HT-29 (cell line): ENCODE results near the gene COX7A2L. TPM values are rescaled to one million over a fixed set of nuclear protein-coding genes. Genes with fewer than 3 reads are reported as not detected.
"Not testable (repeated sequence)": the region's sequence is repeated elsewhere in the genome, so short reads cannot be mapped to it uniquely, and the experiment has no call there.

Source experiments
- DNase-seq: peaks from one replicate; pipeline ENCODE4 v3.0.0-alpha.2; 2015; ENCODE audit warnings: low spot score
- total RNA-seq: library from RNA; depleted of rRNA; stranded (reverse); fragments of >200 nt; shearing (Covaris generic); gene quantifications from 2 replicates; pipeline ENCODE4 v1.2.3, GENCODE V29; 2014

The COX7A2L gene
- total RNA-seq, 1 experiment from 2014 or later, result 89.7 TPM

DNA sequence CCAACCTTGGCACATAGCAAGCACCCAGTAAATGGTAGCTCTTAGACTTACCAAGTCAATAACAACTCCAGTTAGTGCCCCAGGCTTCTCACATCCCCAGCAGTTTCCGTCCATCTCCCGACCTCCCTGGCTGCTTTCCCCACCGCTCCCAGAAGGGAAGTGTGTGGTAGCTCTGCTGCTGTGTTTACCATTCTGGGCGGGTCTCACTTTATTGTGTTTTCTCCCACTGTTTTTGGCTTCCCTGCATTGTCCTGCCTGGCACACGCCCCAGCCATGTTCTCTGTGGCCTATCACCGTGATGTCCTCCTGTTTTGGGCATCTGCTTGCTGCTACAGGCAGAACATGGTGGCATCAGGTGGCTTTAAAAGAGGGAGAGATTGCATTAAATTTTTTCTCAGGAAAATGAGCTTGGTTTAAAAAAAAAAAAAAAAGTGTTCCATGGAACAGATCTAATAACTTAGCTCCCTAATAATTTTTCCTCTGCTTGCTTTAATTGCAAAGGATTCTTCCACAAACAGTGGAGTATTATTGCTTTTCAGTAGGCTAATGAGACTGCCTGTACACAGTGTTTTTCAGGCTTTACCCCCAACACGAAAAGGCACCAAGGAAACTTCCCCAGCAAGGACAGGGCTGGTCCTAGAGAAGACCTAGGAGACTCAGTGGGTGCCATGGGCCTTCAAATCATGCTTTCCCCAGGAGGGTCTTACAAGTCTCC lies 8.0 kb upstream of the COX7A2L start:
- peak; percentile 42 for DNase-seq

DNA sequence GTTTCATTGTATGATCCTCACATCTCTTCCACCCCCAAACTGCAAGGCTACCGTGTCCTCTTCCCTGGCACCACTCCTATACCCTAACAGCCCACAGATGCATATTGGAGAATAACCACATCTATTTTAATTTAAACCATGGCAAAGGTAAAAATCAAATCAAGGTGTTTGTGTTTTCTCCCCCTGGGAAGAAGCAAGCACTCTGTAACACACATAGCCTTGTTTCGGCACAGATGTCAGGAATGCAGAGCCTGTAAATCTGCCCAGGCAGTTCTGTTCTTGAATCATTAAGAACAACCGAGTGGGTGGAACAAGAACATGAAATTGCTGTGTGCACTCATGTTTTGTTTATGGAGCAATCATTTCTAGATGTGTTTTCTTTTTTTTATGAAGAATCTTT lies 6.8 kb upstream of the COX7A2L start:
- no peak for DNase-seq

DNA sequence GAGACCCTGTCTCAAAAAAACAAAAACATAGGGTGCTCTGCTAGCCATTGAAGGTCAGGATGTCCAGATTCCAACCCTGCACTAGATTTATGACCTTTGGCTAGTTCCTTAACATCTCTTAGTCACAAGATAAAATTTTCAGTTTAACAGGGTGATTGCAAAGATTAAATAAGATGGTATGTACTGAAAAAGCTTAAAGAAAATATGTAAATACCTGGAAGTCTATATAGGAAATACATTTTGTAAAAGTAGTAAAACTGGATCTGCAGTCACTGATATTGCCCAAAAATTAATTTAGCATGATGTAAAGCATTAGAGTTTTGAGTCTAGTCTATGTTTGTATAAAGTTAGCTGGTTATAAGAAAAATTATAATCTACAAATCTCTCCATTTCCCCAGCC lies 5.4 kb upstream of the COX7A2L start:
- DNase-seq, result no peak

DNA sequence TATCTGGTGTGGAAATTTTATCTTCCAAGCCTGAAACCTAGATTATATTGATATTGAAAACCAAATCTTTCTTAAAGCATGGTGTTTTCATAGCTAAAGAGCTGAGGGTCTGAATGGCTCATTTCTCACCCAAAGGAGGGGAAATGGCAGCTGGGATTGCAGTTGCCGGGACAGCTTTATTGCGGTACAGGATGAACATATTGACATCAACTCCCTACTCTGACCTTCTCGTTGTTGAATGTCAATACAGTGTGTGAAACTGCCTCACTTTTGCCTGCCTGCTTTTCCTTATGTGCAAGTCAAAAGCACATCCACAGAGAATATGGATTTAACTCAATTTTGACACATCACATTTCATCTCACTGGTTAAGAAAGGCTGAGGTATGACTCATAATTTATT lies 3.6 kb upstream of the COX7A2L start:
- DNase-seq, result no peak

DNA sequence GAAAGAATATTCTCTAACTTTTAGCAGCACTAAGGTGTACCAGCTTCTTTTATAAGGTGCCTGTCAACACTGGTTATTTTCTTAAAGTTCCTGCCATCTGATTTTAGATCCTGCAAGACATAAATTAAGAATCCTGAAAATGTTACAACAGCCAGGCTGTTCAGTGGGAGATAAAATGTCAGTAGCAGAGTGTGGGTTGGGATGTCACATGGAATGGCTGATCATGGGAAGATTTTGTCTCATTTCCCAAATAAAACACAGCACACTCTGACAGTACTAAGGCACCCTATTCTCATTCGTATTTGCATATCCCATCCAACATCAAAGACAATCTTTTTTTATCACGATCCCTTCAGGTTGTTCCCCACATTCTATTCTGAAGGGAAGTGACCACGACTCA lies 2.4 kb upstream of the COX7A2L start:
- DNase-seq, result no peak

DNA sequence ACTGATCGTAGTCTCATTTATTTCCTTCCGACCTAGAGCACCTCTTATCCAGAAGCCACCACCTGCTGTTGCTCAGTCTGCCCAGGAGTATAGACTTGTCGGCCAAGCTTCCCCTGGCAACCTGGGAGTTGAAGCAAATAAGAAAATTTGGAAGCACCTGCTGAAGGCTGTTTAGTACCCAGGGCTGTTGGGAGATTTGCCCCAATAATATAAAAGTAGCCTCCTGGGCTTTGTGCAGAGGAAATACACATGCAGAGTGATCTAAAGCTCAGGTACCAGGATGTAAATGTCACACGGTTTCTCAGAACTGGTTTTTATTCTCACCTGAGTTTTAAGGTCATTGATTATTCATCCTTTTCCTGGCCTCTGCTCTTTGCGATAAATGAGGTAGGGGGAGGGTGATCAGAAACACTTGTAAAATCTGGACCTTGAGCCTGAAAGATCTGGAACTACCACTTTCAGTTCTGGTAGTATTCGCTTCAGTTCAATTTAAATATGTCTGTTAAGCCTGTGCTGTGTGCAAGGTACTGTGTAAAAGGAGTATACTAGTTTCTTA lies 789 bp upstream of the COX7A2L start:
- no peak for DNase-seq

DNA sequence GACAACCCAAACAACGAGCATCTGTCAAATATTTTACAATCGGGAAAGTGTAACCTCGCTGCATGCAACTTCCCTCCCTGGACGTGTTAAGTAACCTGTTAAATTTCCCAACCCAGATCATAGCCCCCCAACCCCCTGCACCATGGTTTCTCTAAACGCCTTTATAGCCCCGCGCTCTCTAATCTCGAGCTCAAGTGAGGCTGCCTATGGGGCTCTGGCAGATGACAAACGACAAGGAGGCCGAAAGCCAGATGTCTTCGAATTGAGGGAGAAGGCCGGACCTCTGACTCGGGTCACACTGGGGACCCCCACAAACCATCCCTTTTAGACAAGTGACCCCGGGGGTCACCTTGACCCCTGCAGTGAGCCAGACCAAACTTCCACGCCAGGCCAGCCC lies 526 bp downstream of the COX7A2L start:
- DNase-seq, result no peak

DNA sequence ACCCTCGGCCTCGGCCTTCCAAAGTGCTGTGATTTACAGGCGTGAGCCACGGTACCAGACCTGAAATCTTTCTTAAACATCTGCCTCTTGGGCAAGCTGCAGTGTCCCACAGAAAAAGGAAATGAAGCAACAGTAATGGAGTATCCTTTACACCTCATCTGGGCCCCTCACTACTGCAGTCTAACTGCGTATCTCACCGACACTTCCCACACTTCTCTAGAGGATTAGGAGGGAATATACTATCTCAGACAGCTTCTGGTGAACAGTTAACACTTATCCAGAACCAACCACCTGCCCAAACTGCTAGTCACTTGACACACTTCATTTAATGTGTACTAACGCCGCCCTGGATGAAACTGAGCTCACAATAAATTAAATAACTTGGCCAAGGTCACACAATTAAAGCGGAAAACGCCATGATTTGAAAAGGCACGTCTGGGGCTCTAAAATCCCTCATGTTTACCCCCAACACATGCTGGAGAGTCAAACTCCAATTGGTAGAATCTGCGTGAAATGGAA lies 993 bp downstream of the COX7A2L start:
- peak; percentile 32 for DNase-seq

DNA sequence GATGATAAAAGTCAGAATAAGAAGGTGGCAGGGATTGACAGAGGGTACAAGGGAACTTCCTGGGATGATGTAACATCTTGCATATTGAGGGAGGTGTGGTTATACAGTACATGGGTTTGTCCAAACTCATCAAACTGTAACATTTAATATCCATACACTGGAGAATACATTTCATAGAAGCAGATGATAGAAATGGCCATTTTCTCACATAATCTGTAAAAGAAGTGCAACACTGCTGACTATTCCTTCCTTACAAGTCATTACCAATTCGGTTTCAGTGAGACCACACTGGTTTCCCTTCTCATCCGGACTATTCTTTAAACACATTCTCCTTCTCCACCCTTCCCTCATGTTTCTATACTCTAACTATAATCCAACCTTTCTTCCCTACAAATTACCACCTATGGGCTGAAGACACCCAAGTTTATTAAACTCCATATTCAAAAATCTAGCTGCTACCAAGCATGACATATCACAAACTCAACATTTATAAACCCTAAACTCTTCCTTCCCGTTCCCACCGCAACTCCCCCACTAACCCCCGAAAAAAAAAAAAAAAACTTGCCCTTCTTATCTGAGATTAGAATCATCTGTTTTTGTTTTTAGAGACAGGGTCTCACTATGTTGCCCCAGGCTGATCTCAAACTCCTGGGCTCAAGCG lies 1.6 kb downstream of the COX7A2L start:
- no peak for DNase-seq

DNA sequence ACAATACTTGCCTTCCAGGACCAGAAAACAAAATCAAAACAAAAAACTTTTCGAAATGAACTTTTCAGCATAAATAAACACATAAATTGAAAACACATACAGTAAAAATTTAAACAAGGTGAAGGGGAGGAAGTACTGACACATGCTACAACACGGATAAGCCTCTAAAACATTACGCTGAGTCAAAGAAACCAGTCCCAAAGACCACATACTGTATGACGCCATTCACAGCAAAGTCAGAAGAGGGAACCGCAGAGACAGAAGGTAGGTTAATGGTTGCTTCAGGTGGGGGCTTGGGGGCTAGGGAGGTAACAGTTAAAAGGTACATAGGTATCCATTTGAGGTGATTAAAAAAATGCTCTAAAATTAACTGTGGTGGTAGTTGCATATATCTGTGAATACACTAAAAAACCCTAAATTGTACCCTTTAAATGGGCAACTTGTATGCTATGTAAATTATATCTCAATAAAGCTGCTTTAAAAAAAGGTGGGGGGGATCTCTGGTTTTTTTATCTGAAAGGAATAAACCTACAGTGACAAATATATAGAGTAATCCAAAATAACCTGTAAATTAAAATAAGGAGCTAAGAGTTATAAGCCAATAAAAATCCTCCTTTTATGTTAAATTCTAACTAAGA lies 7.1 kb downstream of the COX7A2L start:
- DNase-seq, result no peak

DNA sequence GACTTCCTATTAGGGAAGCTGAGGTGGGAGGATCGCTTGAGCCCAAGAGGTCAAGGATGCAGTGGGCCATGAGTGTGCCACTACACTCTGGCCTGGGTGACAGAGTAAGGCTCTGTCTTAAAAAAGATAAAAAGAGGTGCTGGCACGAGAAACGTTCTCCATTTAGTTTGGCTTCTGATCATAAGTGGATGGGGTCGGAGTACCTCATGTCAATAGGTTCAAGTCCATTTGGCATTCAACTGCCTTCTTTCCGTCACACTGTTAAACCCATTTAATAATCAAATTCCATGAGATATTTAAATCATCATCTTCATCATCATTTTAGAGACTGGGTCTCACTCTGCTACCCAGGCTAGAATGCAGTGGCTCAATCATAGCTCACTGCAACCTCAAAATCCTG lies 9.2 kb downstream of the COX7A2L start:
- DNase-seq, result no peak

DNA sequence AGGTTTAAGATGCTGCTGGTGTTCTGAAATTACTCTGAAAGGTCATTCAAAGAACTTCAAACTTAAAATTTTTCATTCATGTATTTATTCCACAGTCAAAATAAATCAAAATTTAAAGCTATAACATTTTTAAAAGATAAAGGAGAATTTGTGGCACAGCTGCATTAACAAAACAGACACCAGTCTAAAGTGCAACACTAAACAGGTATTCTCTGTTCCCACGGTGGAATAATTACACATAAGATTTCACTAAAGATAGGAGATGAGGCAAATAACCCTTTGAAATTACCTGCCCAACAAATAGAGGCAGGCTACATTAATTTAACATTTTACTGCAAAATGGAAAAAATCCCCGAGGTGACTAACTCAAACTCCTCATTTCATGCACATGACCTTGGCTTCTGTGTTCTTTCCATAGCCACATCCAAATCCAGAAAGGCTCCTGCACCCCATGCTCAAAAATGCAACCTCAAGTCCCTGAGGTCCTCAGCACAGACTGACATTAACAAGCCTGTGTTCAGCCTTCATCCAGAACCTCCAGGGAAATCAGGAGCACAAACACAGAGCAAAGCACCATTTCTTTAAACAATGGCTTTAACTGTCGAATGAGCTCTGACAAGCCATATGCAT lies 10.5 kb downstream of the COX7A2L start:
- DNase-seq, result no peak

DNA sequence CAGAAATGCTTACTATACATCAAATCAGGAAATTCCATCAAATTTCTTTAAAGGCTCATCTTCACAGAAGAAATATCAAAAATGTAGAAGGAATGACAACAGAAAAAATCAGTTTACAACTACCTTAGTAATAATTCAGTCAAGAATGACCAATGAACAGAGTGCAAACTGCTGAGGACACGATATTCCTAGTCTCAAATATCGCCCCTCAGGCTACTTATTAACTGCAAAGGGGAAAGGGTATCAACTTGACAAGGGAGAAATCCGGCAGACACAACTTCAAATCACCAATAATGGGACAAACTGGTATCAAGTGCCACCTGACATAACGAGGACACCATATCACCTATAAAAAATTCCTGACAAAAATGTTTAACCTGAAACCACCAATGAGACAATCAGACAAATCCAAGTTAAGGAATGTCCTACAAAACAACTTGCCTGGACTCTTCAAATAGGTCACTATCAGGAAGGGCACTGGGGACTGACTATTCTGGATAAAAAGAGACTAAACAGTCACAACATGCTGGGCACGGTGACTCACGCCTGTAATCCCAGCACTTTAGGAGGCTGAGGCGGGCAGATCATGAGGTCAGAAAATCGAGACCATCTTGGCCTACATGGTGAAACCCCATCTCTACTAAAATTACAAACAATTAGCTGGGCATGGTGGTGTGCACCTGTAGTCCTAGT lies 12.8 kb downstream of the COX7A2L start:
- DNase-seq, result no peak

DNA sequence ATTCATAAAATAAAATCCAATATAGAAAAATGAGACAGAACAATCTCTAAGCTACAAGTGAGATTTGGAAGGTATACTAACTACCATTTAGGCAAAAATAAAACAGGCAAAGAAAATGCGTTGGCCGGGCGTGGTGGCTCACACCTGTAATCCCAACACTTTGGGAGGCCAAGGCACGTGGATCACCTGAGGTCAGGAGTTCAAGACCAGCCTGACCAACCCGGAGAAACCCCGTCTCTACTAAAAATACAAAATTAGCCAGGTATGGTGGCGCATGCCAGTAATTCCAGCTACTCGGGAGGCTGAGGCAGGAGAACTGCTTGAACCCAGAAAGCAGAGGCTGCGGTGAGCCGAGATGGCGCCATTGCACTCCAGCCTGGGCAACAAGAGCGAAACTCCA lies 13.5 kb downstream of the COX7A2L start:
- DNase-seq, result not testable (repeated sequence)

DNA sequence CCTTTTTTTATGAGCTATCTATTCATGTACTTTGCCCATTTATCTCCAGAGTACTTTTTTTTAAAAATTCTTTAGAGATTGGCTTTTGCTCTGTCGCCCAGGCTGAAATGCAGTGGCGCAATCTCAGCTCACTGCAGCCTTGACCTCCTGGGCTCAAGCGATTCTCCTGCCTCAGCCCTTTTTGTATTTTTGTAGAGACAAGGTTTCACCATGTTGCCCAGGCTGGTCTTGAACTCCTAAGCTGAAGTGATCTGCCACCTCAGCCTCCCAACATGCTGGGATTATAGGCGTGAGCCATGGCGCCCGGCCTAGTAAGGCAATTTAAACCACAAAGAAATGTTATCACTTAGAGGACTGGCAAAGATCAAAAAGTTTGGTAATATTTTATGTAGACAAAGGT lies 14.2 kb downstream of the COX7A2L start:
- not testable (repeated sequence) for DNase-seq

DNA sequence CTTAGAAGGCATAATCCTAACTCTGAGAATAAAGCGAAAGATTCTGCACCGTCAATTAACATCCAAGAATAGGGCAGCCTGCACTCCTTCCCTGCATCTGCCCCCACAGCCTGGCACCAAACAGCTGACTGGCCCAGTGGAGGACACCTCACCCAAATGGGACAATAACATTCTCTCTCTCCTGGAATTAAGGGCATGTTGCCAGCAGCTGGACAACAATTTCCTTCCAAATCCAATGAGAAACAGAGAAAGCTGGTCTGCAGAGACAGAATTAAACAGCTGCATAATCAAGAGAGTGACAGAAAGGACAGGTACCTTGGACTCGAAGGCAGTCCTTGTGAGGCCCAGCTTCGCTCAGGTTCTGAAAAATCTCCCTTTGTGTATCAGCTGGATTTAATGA lies 15.0 kb downstream of the COX7A2L start:
- DNase-seq, result no peak

DNA sequence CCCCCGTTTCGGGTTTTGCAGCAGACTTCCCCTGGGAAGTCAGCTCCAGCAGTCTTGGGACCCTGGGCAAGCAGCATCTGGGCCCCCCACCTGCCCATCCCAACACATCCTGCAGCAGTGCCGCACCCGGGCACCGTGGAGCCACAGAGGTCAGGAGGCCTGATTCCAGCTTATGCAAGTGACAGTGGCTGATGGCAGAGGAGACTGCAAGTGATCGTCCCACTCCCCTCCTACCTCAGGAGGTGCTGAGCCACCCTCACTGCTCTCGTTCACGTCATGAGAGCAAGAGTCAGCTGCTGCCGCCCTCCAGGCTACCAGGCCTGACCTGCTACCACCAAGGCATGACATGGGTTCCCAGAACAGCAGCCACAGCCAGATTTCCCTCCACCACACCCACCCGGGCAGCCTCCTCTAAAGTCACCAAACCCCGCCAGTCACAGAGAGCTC lies 18.2 kb downstream of the COX7A2L start:
- no peak for DNase-seq

DNA sequence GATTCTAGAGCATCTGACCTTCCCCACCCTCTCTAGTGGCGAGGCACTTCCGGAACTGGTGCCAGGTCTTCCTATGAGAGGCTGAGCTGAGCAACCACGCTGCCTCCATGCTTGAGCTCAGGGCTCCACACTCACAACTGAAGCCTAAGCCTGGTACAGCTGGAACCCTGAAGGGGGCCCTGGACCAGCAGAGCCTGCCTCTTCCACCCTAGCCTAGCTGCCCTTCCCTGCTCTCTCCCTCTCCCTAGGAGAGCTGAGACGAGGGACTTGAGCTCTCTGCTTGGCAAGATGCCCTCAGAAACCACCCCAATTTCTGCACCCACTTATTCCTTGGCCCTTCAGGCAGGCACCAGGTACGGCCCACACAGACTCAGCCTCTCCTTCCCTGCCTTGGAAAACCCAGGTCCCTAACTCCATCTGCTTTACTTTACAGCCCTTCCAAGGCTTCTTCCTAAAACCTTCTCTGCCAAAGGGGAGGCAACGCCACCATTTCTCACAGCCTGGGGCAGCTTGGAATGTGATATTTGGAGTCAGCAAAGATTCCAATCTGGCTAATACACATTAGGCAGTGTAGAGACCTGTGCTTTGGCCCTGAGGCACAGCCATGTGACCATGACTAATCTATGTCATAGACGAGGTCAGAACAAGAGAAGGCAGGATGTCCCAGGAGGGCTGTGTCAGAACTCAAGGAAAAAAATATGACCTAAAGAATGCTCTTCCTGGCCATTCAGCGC lies 18.8 kb downstream of the COX7A2L start:
- no peak for DNase-seq

DNA sequence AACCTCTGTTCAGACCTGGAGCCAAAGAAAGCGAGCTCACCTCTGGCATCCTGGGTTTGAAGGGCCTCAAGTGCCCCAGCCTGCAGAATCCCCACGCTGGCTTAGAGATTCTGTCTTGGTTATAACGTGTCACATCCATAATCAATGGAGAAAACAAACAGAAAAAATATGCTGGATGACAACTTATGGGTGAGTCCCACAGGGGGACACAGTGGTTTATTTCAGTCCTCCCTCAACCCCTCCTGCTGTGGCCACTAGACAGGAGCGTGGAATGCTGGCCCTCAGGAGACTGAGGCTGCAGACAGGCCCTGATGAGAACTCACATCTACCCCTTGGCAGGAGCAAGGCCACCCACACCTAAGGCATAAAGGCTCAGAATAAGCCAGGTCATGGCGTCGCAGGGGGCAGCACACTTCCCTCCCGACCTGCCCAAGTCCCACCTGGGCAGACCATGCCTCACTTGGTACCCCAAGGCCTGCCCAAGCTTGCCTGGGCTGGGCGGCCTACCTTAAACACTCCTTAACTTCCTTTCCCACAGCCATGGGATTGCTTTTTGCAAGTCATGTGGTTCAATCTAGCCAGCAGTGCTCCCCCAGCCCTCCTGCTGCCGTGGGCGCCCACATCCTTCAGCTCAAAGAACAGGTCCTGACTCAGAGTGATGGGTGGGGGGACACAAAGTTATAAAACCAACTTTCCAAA lies 19.9 kb downstream of the COX7A2L start:
- DNase-seq, result no peak
